ENCODE data around the gene GATA5. TPM values are rescaled to one million over a fixed set of nuclear protein-coding genes. Genes with fewer than 3 reads are reported as not detected.

Gene GATA5
- total and polyA plus RNA-seq, 4 donors, result 0.49 to 15.2 (median 1.3) TPM

- no peaks in the 10 kb centered on the region for H3K9me3 ChIP-seq (ENCODE audit: control insufficient read depth in 4 of 4, insufficient read depth in 3 of 4, low read length in 3 of 4)
- ATAC-seq (ENCODE audit: insufficient read depth, low FRiP score) (no peak), DNase-seq (peak in 1 of 3 donors; percentile 49)
- H3K27ac ChIP-seq (ENCODE audit: low read depth in 1 of 2, low read length in 1 of 2), result no peak overlapping the region
- no peak overlapping the region for H3K4me3 ChIP-seq
- H3K27me3 ChIP-seq (ENCODE audit: control insufficient read depth in 3 of 3, insufficient read depth in 3 of 3, low read length in 2 of 3), result peaks cover 0 to 6% (median 0%) of the 10 kb centered on the region in 3 donors
- H3K36me3 ChIP-seq (ENCODE audit: control insufficient read depth in 4 of 4, insufficient read depth in 4 of 4, low read length in 4 of 4), result no peaks in the 10 kb centered on the region
- 34 to 41% methylated on average over 14 of the region's 14 CpGs for WGBS, 2 donors
- TF ChIP-seq CTCF (IDR thresholded peaks at IDR 0.05; ENCODE audit: control extremely low read depth, extremely low read depth), result no peak
- peaks cover 0 to 60% (median 36%) of the 10 kb centered on the region in 5 donors for H3K4me1 ChIP-seq (ENCODE audit: control insufficient read depth in 5 of 5, insufficient read depth in 5 of 5, low read length in 5 of 5)
- peak overlapping the region in 1 of 2 donors; percentile 23 for H3K9ac ChIP-seq (ENCODE audit: insufficient read depth in 1 of 2, low read length in 2 of 2)
Observed at GRCh38 chr20:62487561-62488354, 12.0 kb upstream of the GATA5 start.

- Histone ChIP-seq H3K4me3 (no peak overlapping the region), H3K27me3 (ENCODE audit: control insufficient read depth in 3 of 3, insufficient read depth in 3 of 3, low read length in 2 of 3) (peaks cover 0 to 8% (median 0%) of the 10 kb centered on the region in 3 donors), H3K4me1 (ENCODE audit: control insufficient read depth in 5 of 5, insufficient read depth in 5 of 5, low read length in 5 of 5) (peaks cover 0 to 62% (median 39%) of the 10 kb centered on the region in 5 donors), H3K27ac (ENCODE audit: low read depth in 1 of 2, low read length in 1 of 2) (no peak overlapping the region), H3K9me3 (ENCODE audit: control insufficient read depth in 4 of 4, insufficient read depth in 3 of 4, low read length in 3 of 4) (no peaks in the 10 kb centered on the region), H3K9ac (ENCODE audit: insufficient read depth in 1 of 2, low read length in 2 of 2) (no peak overlapping the region), H3K36me3 (ENCODE audit: control insufficient read depth in 4 of 4, insufficient read depth in 4 of 4, low read length in 4 of 4) (no peaks in the 10 kb centered on the region)
- no peak for TF ChIP-seq CTCF (IDR thresholded peaks at IDR 0.05; ENCODE audit: control extremely low read depth, extremely low read depth)
- ATAC-seq (ENCODE audit: insufficient read depth, low FRiP score) (no peak), DNase-seq (no peak)
- 43 to 65% methylated on average over 21 of the region's 21 CpGs for WGBS, 2 donors
Observed at GRCh38 chr20:62487118-62487517, 11.3 kb upstream of the GATA5 start.

- Histone ChIP-seq H3K36me3 (ENCODE audit: control insufficient read depth in 4 of 4, insufficient read depth in 4 of 4, low read length in 4 of 4) (no peaks in the 10 kb centered on the region), H3K4me1 (ENCODE audit: control insufficient read depth in 5 of 5, insufficient read depth in 5 of 5, low read length in 5 of 5) (peaks cover 0 to 68% (median 42%) of the 10 kb centered on the region in 5 donors), H3K9ac (ENCODE audit: insufficient read depth in 1 of 2, low read length in 2 of 2) (no peak overlapping the region), H3K9me3 (ENCODE audit: control insufficient read depth in 4 of 4, insufficient read depth in 3 of 4, low read length in 3 of 4) (no peaks in the 10 kb centered on the region), H3K4me3 (no peak overlapping the region), H3K27ac (ENCODE audit: low read depth in 1 of 2, low read length in 1 of 2) (no peak overlapping the region), H3K27me3 (ENCODE audit: control insufficient read depth in 3 of 3, insufficient read depth in 3 of 3, low read length in 2 of 3) (peaks cover 0 to 10% (median 0%) of the 10 kb centered on the region in 3 donors)
- no peak for TF ChIP-seq CTCF (IDR thresholded peaks at IDR 0.05; ENCODE audit: control extremely low read depth, extremely low read depth)
- WGBS, 2 donors, result 63 to 75% methylated on average over 13 of the region's 13 CpGs
- no peak for ATAC-seq (ENCODE audit: insufficient read depth, low FRiP score)
- DNase-seq, result no peak
Observed at GRCh38 chr20:62486484-62486883, 10.7 kb upstream of the GATA5 start.
